ENCODE results near the gene SETD7.
A peak's percentile ranks its signal among the peaks of the same experiment; 100 is the strongest.

SETD7 gene

GRCh38 chr4:139556071-139556723, at the start of gene SETD7:
SETD7 (minus strand) TSS chr4:139556219; CDS start chr4:139556137, 82 bp downstream.
- DNase-seq = peak; percentile 34

- DNase-seq = no peak
Observed at GRCh38 chr4:139605516-139605915, 49.5 kb upstream of the SETD7 start.

- DNase-seq = no peak
Observed at GRCh38 chr4:139603576-139604410, 47.8 kb upstream of the SETD7 start.

GRCh38 chr4:139602776-139603360, 46.8 kb upstream of the SETD7 start:
- DNase-seq = no peak

- DNase-seq = no peak
Observed at GRCh38 chr4:139600662-139601061, 44.6 kb upstream of the SETD7 start.

GRCh38 chr4:139599594-139600374, 43.8 kb upstream of the SETD7 start:
- DNase-seq = no peak

GRCh38 chr4:139599076-139599475, 43.1 kb upstream of the SETD7 start:
- no peak for DNase-seq

GRCh38 chr4:139596684-139597279, 40.8 kb upstream of the SETD7 start:
- DNase-seq = no peak

- no peak for DNase-seq
Observed at GRCh38 chr4:139596034-139596683, 40.1 kb upstream of the SETD7 start.

- DNase-seq = no peak
Observed at GRCh38 chr4:139594591-139595185, 38.7 kb upstream of the SETD7 start.

- DNase-seq = no peak
Observed at GRCh38 chr4:139593091-139593564, 37.1 kb upstream of the SETD7 start.

- DNase-seq = no peak
Observed at GRCh38 chr4:139589336-139590018, 33.5 kb upstream of the SETD7 start.

- no peak for DNase-seq
Observed at GRCh38 chr4:139587446-139587845, 31.4 kb upstream of the SETD7 start.

GRCh38 chr4:139585473-139585872, 29.5 kb upstream of the SETD7 start:
- DNase-seq = no peak

- no peak for DNase-seq
Observed at GRCh38 chr4:139584784-139585183, 28.8 kb upstream of the SETD7 start.

- DNase-seq = no peak
Observed at GRCh38 chr4:139584013-139584412, 28.0 kb upstream of the SETD7 start.

- DNase-seq = no peak
Observed at GRCh38 chr4:139582044-139582443, 26.0 kb upstream of the SETD7 start.

GRCh38 chr4:139581096-139581495, 25.1 kb upstream of the SETD7 start:
- DNase-seq = no peak

- no peak for DNase-seq
Observed at GRCh38 chr4:139576219-139576618, 20.2 kb upstream of the SETD7 start.

GRCh38 chr4:139575072-139575471, 19.1 kb upstream of the SETD7 start:
- no peak for DNase-seq

GRCh38 chr4:139574641-139575040, 18.6 kb upstream of the SETD7 start:
- no peak for DNase-seq
